ENCODE measurements around the gene TMEM63C.
"Not testable (repeated sequence)": the region's sequence is repeated elsewhere in the genome, so short reads cannot be mapped to it uniquely, and the experiment has no call there.

- TF ChIP-seq CTCF (IDR thresholded peaks at IDR 0.05); EZH2 (IDR thresholded peaks at IDR 0.05; ENCODE audit: borderline replicate concordance, insufficient read depth, low read depth, low read length, poor library complexity, severe bottlenecking): not testable (repeated sequence)
Observed at GRCh38 chr14:77173911-77174617, 7.5 kb upstream of the TMEM63C start.
